ENCODE measurements around the gene DPP7.

GRCh38 chr9:137082925-137083290, 31.6 kb downstream of the DPP7 start:
- TF ChIP-seq, protein P1, sequence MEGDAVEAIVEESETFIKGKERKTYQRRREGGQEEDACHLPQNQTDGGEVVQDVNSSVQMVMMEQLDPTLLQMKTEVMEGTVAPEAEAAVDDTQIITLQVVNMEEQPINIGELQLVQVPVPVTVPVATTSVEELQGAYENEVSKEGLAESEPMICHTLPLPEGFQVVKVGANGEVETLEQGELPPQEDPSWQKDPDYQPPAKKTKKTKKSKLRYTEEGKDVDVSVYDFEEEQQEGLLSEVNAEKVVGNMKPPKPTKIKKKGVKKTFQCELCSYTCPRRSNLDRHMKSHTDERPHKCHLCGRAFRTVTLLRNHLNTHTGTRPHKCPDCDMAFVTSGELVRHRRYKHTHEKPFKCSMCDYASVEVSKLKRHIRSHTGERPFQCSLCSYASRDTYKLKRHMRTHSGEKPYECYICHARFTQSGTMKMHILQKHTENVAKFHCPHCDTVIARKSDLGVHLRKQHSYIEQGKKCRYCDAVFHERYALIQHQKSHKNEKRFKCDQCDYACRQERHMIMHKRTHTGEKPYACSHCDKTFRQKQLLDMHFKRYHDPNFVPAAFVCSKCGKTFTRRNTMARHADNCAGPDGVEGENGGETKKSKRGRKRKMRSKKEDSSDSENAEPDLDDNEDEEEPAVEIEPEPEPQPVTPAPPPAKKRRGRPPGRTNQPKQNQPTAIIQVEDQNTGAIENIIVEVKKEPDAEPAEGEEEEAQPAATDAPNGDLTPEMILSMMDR (conservative IDR thresholded peaks at IDR 0.05; ENCODE audit: low read length), result no peak
- no peak for TF ChIP-seq EZH2phosphoT487 (IDR thresholded peaks at IDR 0.05; ENCODE audit: borderline replicate concordance, low read depth, low read length)

Data from OCI-LY7 (cell line).